H9 (cell line): ENCODE results near the gene USP49. TPM values are rescaled to one million over a fixed set of nuclear protein-coding genes. Genes with fewer than 3 reads are reported as not detected.

Source experiments
- DNase-seq: peaks from one replicate; pipeline ENCODE4 v3.0.0-alpha.2; 2017
- H2AFZ ChIP-seq: one replicate; pipeline ENCODE4 v1.6.1; 2013; ENCODE audit warnings: mild to moderate bottlenecking, low read length, control low read depth, moderate library complexity
- H2AK5ac ChIP-seq: 2 replicates; pipeline ENCODE4 v1.6.1; 2013; ENCODE audit warnings: low read length, control low read depth, mixed read lengths; ENCODE audit not compliant: insufficient read length
- H2BK120ac ChIP-seq: one replicate; pipeline ENCODE4 v1.6.1; 2013; ENCODE audit warnings: low read depth, mild to moderate bottlenecking, low read length, control low read depth, inconsistent platforms; ENCODE audit not compliant: poor library complexity, severe bottlenecking
- H2BK12ac ChIP-seq: 2 replicates; pipeline ENCODE4 v1.6.1; 2013; ENCODE audit warnings: low read length, control low read depth, mixed read lengths, low read depth; ENCODE audit not compliant: insufficient read length
- H2BK15ac ChIP-seq: 2 replicates; pipeline ENCODE4 v1.6.1; 2013; ENCODE audit warnings: low read depth, low read length, control low read depth
- H2BK20ac ChIP-seq: one replicate; pipeline ENCODE4 v1.6.1; 2013; ENCODE audit warnings: low read depth, mild to moderate bottlenecking, low read length, control low read depth, inconsistent platforms; ENCODE audit not compliant: poor library complexity, severe bottlenecking
- H2BK5ac ChIP-seq: 2 replicates; pipeline ENCODE4 v1.6.1; 2013; ENCODE audit warnings: low read length, control low read depth, mixed read lengths; ENCODE audit not compliant: insufficient read length
- H3K14ac ChIP-seq: 2 replicates; pipeline ENCODE4 v1.6.1; 2013; ENCODE audit warnings: low read length, control low read depth; ENCODE audit not compliant: insufficient read depth
- H3K18ac ChIP-seq: 2 replicates; pipeline ENCODE4 v1.6.1; 2013; ENCODE audit warnings: low read depth, mild to moderate bottlenecking, mixed read lengths, low read length, control low read depth; ENCODE audit not compliant: insufficient read length
- H3K23ac ChIP-seq: 2 replicates; pipeline ENCODE4 v1.6.1; 2013; ENCODE audit warnings: low read length, control low read depth, mixed read lengths, low read depth; ENCODE audit not compliant: insufficient read length
- H3K23me2 ChIP-seq: 2 replicates; pipeline ENCODE4 v1.6.1; 2013; ENCODE audit warnings: low read depth, mild to moderate bottlenecking, mixed read lengths, low read length, control low read depth; ENCODE audit not compliant: insufficient read length, poor library complexity, severe bottlenecking
- H3K27ac ChIP-seq: 2 replicates; pipeline ENCODE4 v1.5.1; 2013; ENCODE audit warnings: low read length, control low read depth, mixed read lengths, low read depth; ENCODE audit not compliant: insufficient read length
- H3K27me3 ChIP-seq: 2 replicates; pipeline ENCODE4 v1.6.1; 2013; ENCODE audit warnings: low read length, control low read depth, inconsistent platforms; ENCODE audit not compliant: insufficient read depth
- H3K4ac ChIP-seq: 2 replicates; pipeline ENCODE4 v1.6.1; 2013; ENCODE audit warnings: low read depth, mild to moderate bottlenecking, control low read depth, inconsistent platforms, low read length, moderate library complexity
- H3K4me1 ChIP-seq: 2 replicates; pipeline ENCODE4 v1.6.1; 2013; ENCODE audit warnings: low read length, control low read depth, inconsistent platforms; ENCODE audit not compliant: insufficient read depth
- H3K4me2 ChIP-seq: 2 replicates; pipeline ENCODE4 v1.6.1; 2013; ENCODE audit warnings: low read length, control low read depth, mixed read lengths; ENCODE audit not compliant: insufficient read length, insufficient read depth
- H3K56ac ChIP-seq: 2 replicates; pipeline ENCODE4 v1.6.1; 2013; ENCODE audit warnings: low read depth, mild to moderate bottlenecking, mixed read lengths, low read length, control low read depth; ENCODE audit not compliant: insufficient read length
- H3K79me1 ChIP-seq: 2 replicates; pipeline ENCODE4 v1.6.1; 2013; ENCODE audit warnings: low read depth, mild to moderate bottlenecking, moderate library complexity, low read length, control low read depth, inconsistent platforms; ENCODE audit not compliant: insufficient read depth, poor library complexity, severe bottlenecking
- H3K79me2 ChIP-seq: 2 replicates; pipeline ENCODE4 v1.6.1; 2013; ENCODE audit warnings: low read length, control low read depth, inconsistent platforms; ENCODE audit not compliant: insufficient read depth
- H3K9ac ChIP-seq: 2 replicates; pipeline ENCODE4 v1.6.1; 2013; ENCODE audit warnings: low read length, control low read depth, mixed read lengths; ENCODE audit not compliant: insufficient read length; ENCODE audit errors: extremely low read depth
- H3K9me3 ChIP-seq: one replicate; pipeline ENCODE4 v1.6.1; 2013; ENCODE audit warnings: low read depth, low read length, inconsistent platforms; ENCODE audit not compliant: control insufficient read depth
- H3T11ph ChIP-seq: one replicate; pipeline ENCODE4 v1.6.1; 2013; ENCODE audit warnings: mild to moderate bottlenecking, low read length, control low read depth, inconsistent platforms
- H4K20me1 ChIP-seq: one replicate; pipeline ENCODE4 v1.6.1; 2013; ENCODE audit not compliant: control insufficient read depth, insufficient read length, insufficient read depth
- H4K5ac ChIP-seq: 2 replicates; pipeline ENCODE4 v1.6.1; 2013; ENCODE audit warnings: low read depth, mild to moderate bottlenecking, mixed read lengths, low read length, control low read depth; ENCODE audit not compliant: insufficient read length
- H4K8ac ChIP-seq: replicated peaks from 2 replicates; pipeline ENCODE4 v1.6.1; 2013; ENCODE audit warnings: low read length, control low read depth, mixed read lengths, low read depth; ENCODE audit not compliant: insufficient read length
- H4K91ac ChIP-seq: 2 replicates; pipeline ENCODE4 v1.6.1; 2013; ENCODE audit warnings: low read depth, mild to moderate bottlenecking, moderate library complexity, mixed read lengths, low read length, control low read depth; ENCODE audit not compliant: insufficient read length
- H3K27ac Mint-ChIP-seq, 3 experiments: 2 replicates in 2 of 3; 3 replicates in 1 of 3; pipeline ENCODE4 v1.8.0; 2020 to 2021; ENCODE audit warnings: mixed read lengths in 3 of 3, mild to moderate bottlenecking in 1 of 3, moderate library complexity in 1 of 3
- H3K27me3 Mint-ChIP-seq: 2 replicates; pipeline ENCODE4 v1.8.0; 2021; ENCODE audit warnings: low read depth, mild to moderate bottlenecking, moderate library complexity, mixed read lengths
- H3K36me3 Mint-ChIP-seq, 3 experiments: 2 replicates in 2 of 3; 3 replicates in 1 of 3; pipeline ENCODE4 v1.8.0; 2020 to 2021; ENCODE audit warnings: low read depth in 3 of 3, mixed read lengths in 3 of 3; ENCODE audit not compliant: insufficient read depth in 1 of 3
- H3K4me1 Mint-ChIP-seq, 2 experiments: 2 replicates each; pipeline ENCODE4 v1.8.0; 2020; ENCODE audit warnings: mixed read lengths in 2 of 2
- H3K4me3 Mint-ChIP-seq, 2 experiments: 2 replicates in 1 of 2; 3 replicates in 1 of 2; pipeline ENCODE4 v1.8.0; 2020 to 2021; ENCODE audit warnings: mild to moderate bottlenecking in 2 of 2, mixed read lengths in 2 of 2, moderate library complexity in 1 of 2
- H3K9me3 Mint-ChIP-seq, 2 experiments: 2 replicates in 1 of 2; 3 replicates in 1 of 2; pipeline ENCODE4 v1.8.0; 2020; ENCODE audit warnings: mild to moderate bottlenecking in 2 of 2, mixed read lengths in 2 of 2, moderate library complexity in 1 of 2
- CTCF ChIP-seq: fragments of 200-600 bp; sonication (generic); conservative IDR thresholded peaks from 3 replicates; pipeline ENCODE4 v1.8.0; 2021; ENCODE audit warnings: antibody characterized with exemption, mild to moderate bottlenecking
- WGBS: extraction: QIAGEN DNeasy Blood & Tissue Kit; methylation state at CpG from one replicate; pipeline ENCODE4 v1.1.7; 2013; ENCODE audit warnings: missing lambda C conversion rate, low lambda C conversion rate, mixed read lengths; ENCODE audit not compliant: insufficient read length; ENCODE audit errors: extremely low coverage; 5-methylcytosine and 5-hydroxymethylcytosine counted together
- total RNA-seq: library from RNA; stranded (reverse); gene quantifications from 2 replicates; pipeline ENCODE4 v1.2.1, GENCODE V29; 2021

Gene USP49
- total RNA-seq, 1 experiment from 2014 or later, result 19.0 TPM

GRCh38 chr6:41885930-41886329 is 9.2 kb downstream of the USP49 start:
- Histone ChIP-seq H4K91ac (no peak overlapping the region), H3K9me3 (no peaks in the 10 kb centered on the region), H3K23me2 (no peaks in the 10 kb centered on the region), H4K8ac (no peak overlapping the region), H3K14ac (no peak overlapping the region), H2BK120ac (no peak overlapping the region), H3K79me1 (peaks cover 3% of the 10 kb centered on the region), H3K4me1 (no peaks in the 10 kb centered on the region; the same call in 1 of the 2 replicates), H3K9ac (no peak overlapping the region), H3K27me3 (no peaks in the 10 kb centered on the region), H3K23ac (no peak overlapping the region), H2BK20ac (no peak overlapping the region), H2BK5ac (no peak overlapping the region), H3K27ac (no peak overlapping the region), H4K20me1 (no peaks in the 10 kb centered on the region), H4K5ac (no peak overlapping the region), H3K4ac (no peak overlapping the region), H3K79me2 (no peaks in the 10 kb centered on the region; the same call in 1 of the 2 replicates), H3K18ac (no peak overlapping the region), H3T11ph (no peak overlapping the region), H3K56ac (no peak overlapping the region), H2AFZ (no peak overlapping the region), H2BK15ac (no peak overlapping the region), H2BK12ac (no peak overlapping the region), H3K4me2 (no peak overlapping the region), H2AK5ac (no peak overlapping the region)
- DNase-seq, result no peak
- Mint-ChIP-seq H3K4me1 (peaks cover 14 to 15% of the 10 kb centered on the region in 2 experiments), H3K27me3 (no peaks in the 10 kb centered on the region), H3K36me3 (peaks cover 0 to 11% (median 6%) of the 10 kb centered on the region in 3 experiments; a peak in 3 of 7 replicates), H3K27ac (no peak overlapping the region), H3K9me3 (no peaks in the 10 kb centered on the region), H3K4me3 (no peak overlapping the region)
- WGBS, result no CpG with 5 or more reads among the region's 1 CpG
- TF ChIP-seq CTCF, result no peak
